HFFc6 (cell line): ENCODE measurements around the gene TAAR1. TPM values are rescaled to one million over a fixed set of nuclear protein-coding genes. Genes with fewer than 3 reads are reported as not detected.
A peak's percentile ranks its signal among the peaks of the same experiment; 100 is the strongest.
"Not testable (repeated sequence)": the region's sequence is repeated elsewhere in the genome, so short reads cannot be mapped to it uniquely, and the experiment has no call there.

Source experiments
- DNase-seq: peaks from one replicate; pipeline ENCODE4 v3.0.0-alpha.2; 2018
- H3K27ac Mint-ChIP-seq: 2 replicates; pipeline ENCODE4 v1.8.0; 2020; ENCODE audit warnings: mild to moderate bottlenecking, mixed read lengths
- H3K27me3 Mint-ChIP-seq: 2 replicates; pipeline ENCODE4 v1.8.0; 2021; ENCODE audit warnings: mild to moderate bottlenecking, moderate library complexity, mixed read lengths; ENCODE audit not compliant: insufficient read depth
- H3K36me3 Mint-ChIP-seq: 2 replicates; pipeline ENCODE4 v1.8.0; 2021; ENCODE audit warnings: low read depth, mixed read lengths
- H3K4me1 Mint-ChIP-seq: 2 replicates; pipeline ENCODE4 v1.8.0; 2020; ENCODE audit warnings: low read depth, mixed read lengths
- H3K4me3 Mint-ChIP-seq: 2 replicates; pipeline ENCODE4 v1.8.0; 2020; ENCODE audit warnings: mild to moderate bottlenecking, moderate library complexity, mixed read lengths
- H3K9me3 Mint-ChIP-seq: 2 replicates; pipeline ENCODE4 v1.8.0; 2020; ENCODE audit warnings: mild to moderate bottlenecking, mixed read lengths
- CTCF ChIP-seq: fragments of 200-600 bp; sonication (generic); IDR thresholded peaks from 2 replicates; pipeline ENCODE4 v1.5.0; 2021; ENCODE audit warnings: antibody characterized with exemption, mild to moderate bottlenecking
- total RNA-seq, 6 experiments: library from RNA; stranded (reverse); fragmentation: NEBNext Ultra II Directional; extraction: Animal tissue kit (Norgen Biotek cat#: 25700); gene quantifications; 2 replicates in 1 of 6; 3 replicates in 5 of 6; pipeline ENCODE4 v1.2.3, GENCODE V29; 2021

Gene TAAR1
- total RNA-seq, 6 experiments from 2014 or later, result not detected

GRCh38 chr6:132607544-132608233 lies 51.3 kb downstream of the TAAR1 start:
- Mint-ChIP-seq H3K27ac (no peak overlapping the region), H3K4me1 (no peaks in the 10 kb centered on the region), H3K9me3 (no peaks in the 10 kb centered on the region), H3K4me3 (no peak overlapping the region), H3K36me3 (no peaks in the 10 kb centered on the region), H3K27me3 (peaks cover 14% of the 10 kb centered on the region; the same call in 1 of the 2 replicates)
- TF ChIP-seq CTCF, result no peak
- DNase-seq, result no peak

GRCh38 chr6:132604635-132605152 lies 54.3 kb downstream of the TAAR1 start:
- peaks cover 12% of the 10 kb centered on the region; the same call in 1 of the 2 replicates for H3K27me3 Mint-ChIP-seq
- no peaks in the 10 kb centered on the region for H3K36me3 Mint-ChIP-seq
- H3K4me3 Mint-ChIP-seq, result no peak overlapping the region
- H3K27ac Mint-ChIP-seq, result no peak overlapping the region
- H3K9me3 Mint-ChIP-seq, result no peaks in the 10 kb centered on the region
- no peak for DNase-seq
- H3K4me1 Mint-ChIP-seq, result no peaks in the 10 kb centered on the region
- TF ChIP-seq CTCF, result no peak

- H3K36me3 Mint-ChIP-seq, H3K27ac Mint-ChIP-seq, H3K27me3 Mint-ChIP-seq, DNase-seq, H3K4me3 Mint-ChIP-seq, H3K4me1 Mint-ChIP-seq, H3K9me3 Mint-ChIP-seq: not testable (repeated sequence)
Measured at GRCh38 chr6:132600900-132601299, 58.1 kb downstream of the TAAR1 start.

- H3K36me3 Mint-ChIP-seq, result no peaks in the 10 kb centered on the region
Measured at GRCh38 chr6:132598473-132598872, 60.5 kb downstream of the TAAR1 start.

GRCh38 chr6:132596201-132596600 lies 62.8 kb downstream of the TAAR1 start:
- Mint-ChIP-seq H3K27ac (no peak overlapping the region), H3K27me3 (peaks cover 8% of the 10 kb centered on the region), H3K9me3 (no peaks in the 10 kb centered on the region), H3K4me3 (no peak overlapping the region), H3K36me3 (no peaks in the 10 kb centered on the region), H3K4me1 (no peaks in the 10 kb centered on the region)
- no peak for TF ChIP-seq CTCF
- DNase-seq, result no peak

More at GRCh38 chr6:132598473-132598872, 60.5 kb downstream of the TAAR1 start:
- H3K4me3 Mint-ChIP-seq, result no peak overlapping the region
- H3K27me3 Mint-ChIP-seq, result peaks cover 8% of the 10 kb centered on the region
- peak; percentile 51 for TF ChIP-seq CTCF
- H3K4me1 Mint-ChIP-seq, result no peaks in the 10 kb centered on the region
- H3K27ac Mint-ChIP-seq, result no peak overlapping the region
- H3K9me3 Mint-ChIP-seq, result no peaks in the 10 kb centered on the region
- DNase-seq, result no peak

Other genes with a start within 250 kb of the TAAR1 start
- gene STX7, start 146.1 kb downstream of the TAAR1 start, total RNA-seq, result 10 to 100 TPM; 36.4 to 41.5 (median 39.3) TPM
- not detected for gene TAAR9, start 120.9 kb downstream of the TAAR1 start, total RNA-seq
- gene TAAR8, start 106.5 kb downstream of the TAAR1 start, total RNA-seq, result not detected
- not detected for gene TAAR6, start 88.9 kb downstream of the TAAR1 start, total RNA-seq
- not detected for gene TAAR5, start 69.4 kb downstream of the TAAR1 start, total RNA-seq
- not detected for gene TAAR2, start 34.9 kb downstream of the TAAR1 start, total RNA-seq
- gene VNN1, start 54.9 kb upstream of the TAAR1 start, total RNA-seq, result under 1 TPM in 5 of 6 experiments, not detected in 1; 0.07 to 0.13 (median 0.09) TPM
- gene VNN2, start 98.7 kb upstream of the TAAR1 start, total RNA-seq, result not detected
- gene SLC18B1, start 139.5 kb upstream of the TAAR1 start, total RNA-seq, result 1 to 10 TPM; 2.9 to 4.1 (median 3.5) TPM
- 1,000 to 10,000 TPM in 4 of 6 experiments, 100 to 1,000 TPM in 2; 826 to 1,148 (median 1,037) TPM for gene RPS12, start 155.4 kb upstream of the TAAR1 start, total RNA-seq